ENCODE measurements around the gene ATP13A1. TPM values are rescaled to one million over a fixed set of nuclear protein-coding genes. Genes with fewer than 3 reads are reported as not detected.

The ATP13A1 gene
- total and polyA plus RNA-seq, 2 of the 8 experiments (the other 6 are each of a cell fraction or from before 2014, with no cell fraction given): 33.0 to 64.2 TPM

GRCh38 chr19:19643158-19644053 is 20.1 kb downstream of the ATP13A1 start, which contains the start of gene GMIP:
Gene GMIP (minus strand): TSS chr19:19643657. CDS start chr19:19643529, 128 bp downstream.
- H3K4me2 ChIP-seq (ENCODE audit: insufficient read depth in 1 of 2, low read depth in 2 of 2, low read length in 2 of 2): peak within 1 kb of the TSS; percentile 72 to 85
- peaks cover 4% of the 10 kb centered on the region; the same call in 1 of the 2 replicates for H3K23me2 ChIP-seq (ENCODE audit: low read depth, low read length)
- H4K5ac ChIP-seq (ENCODE audit: insufficient read length, low read depth, low read length): no peak within 1 kb of the TSS
- H3K14ac ChIP-seq (ENCODE audit: insufficient read length): no peak within 1 kb of the TSS
- no peaks in the 10 kb centered on the region for H3K79me2 ChIP-seq (ENCODE audit: control insufficient read depth in 1 of 2, insufficient read depth in 2 of 2, low read length in 2 of 2)
- ChIA-PET CTCF (ENCODE audit: partially characterized antibody) (interaction anchor here (0.6 to 3.1 kb wide), 24 partner anchors 10 to 247 kb away, joined by 3 to 44 read pairs (median 4); no protein-coding TSS in a partner anchor), POLR2A (ENCODE audit: partially characterized antibody) (interaction anchor here (0.7 to 2.5 kb wide), 17 partner anchors 9 to 113 kb away, joined by 3 to 13 read pairs (median 4); partner anchors contain the start of gene LPAR2)
- DNase-seq (ENCODE audit: low read depth in 1 of 2, low spot score in 2 of 2) (peak in 1 of 2 experiments; percentile 99), FAIRE-seq (no peak)
- H2AK5ac ChIP-seq (ENCODE audit: low read depth, low read length): peak within 1 kb of the TSS; percentile 70; the same call in 1 of the 2 replicates
- H3K4ac ChIP-seq (replicated peaks; ENCODE audit: insufficient read length, low read depth, low read length): peak within 1 kb of the TSS; percentile 25
- peak within 1 kb of the TSS; percentile 78 for H3K18ac ChIP-seq (ENCODE audit: extremely low read depth, low read length)
- no peak within 1 kb of the TSS for H2BK120ac ChIP-seq (replicated peaks; ENCODE audit: low read depth, low read length)
- peaks cover 10 to 31% (median 23%) of the 10 kb centered on the region in 4 experiments for H3K36me3 ChIP-seq (ENCODE audit: control insufficient read depth in 2 of 4, insufficient read depth in 4 of 4, low read length in 3 of 4)
- peak within 1 kb of the TSS; percentile 24 for H3K56ac ChIP-seq (replicated peaks; ENCODE audit: insufficient read length, low read depth, low read length)
- H3K9ac ChIP-seq (replicated peaks in 1 of 4; ENCODE audit: extremely low read depth in 1 of 4, low read depth in 3 of 4, low read length in 3 of 4): peak within 1 kb of the TSS in 3 of 4 experiments; percentile 56 to 64 (median 59); a peak in 6 of 7 replicates
- H3K4me1 ChIP-seq (replicated peaks in 1 of 4; ENCODE audit: control insufficient read depth in 3 of 4, insufficient read depth in 4 of 4, low read length in 3 of 4): peaks cover 0 to 3% (median 2%) of the 10 kb centered on the region in 4 experiments; a peak in 2 of 7 replicates
- no peaks in the 10 kb centered on the region for H3K27me3 ChIP-seq (replicated peaks in 1 of 4; ENCODE audit: control insufficient read depth in 3 of 4, extremely low read depth in 1 of 4, insufficient read depth in 3 of 4, low read length in 3 of 4)
- H3K27ac ChIP-seq (ENCODE audit: low read depth, low read length): peak within 1 kb of the TSS; percentile 78
- peak within 1 kb of the TSS; percentile 77 to 85 (median 80) for H3K4me3 ChIP-seq (ENCODE audit: extremely low read depth in 1 of 4, insufficient read depth in 2 of 4, low read depth in 3 of 4, low read length in 4 of 4)
- H2BK12ac ChIP-seq (ENCODE audit: low read depth, low read length): 0 out of 2 replicates have a peak within 1 kb of the TSS, but pooled peaks have one; percentile 17
- no peak within 1 kb of the TSS for H3K23ac ChIP-seq (ENCODE audit: insufficient read length)
- H2BK5ac ChIP-seq (ENCODE audit: low read depth, low read length): peak within 1 kb of the TSS; percentile 71
- H4K91ac ChIP-seq (replicated peaks; ENCODE audit: insufficient read length, low read length): peak within 1 kb of the TSS; percentile 31
- no peak within 1 kb of the TSS for H2BK20ac ChIP-seq (ENCODE audit: low read length)
- no peaks in the 10 kb centered on the region for H3K9me3 ChIP-seq (ENCODE audit: insufficient read depth in 2 of 2, low read depth in 1 of 2, low read length in 1 of 2)
- peaks cover 3 to 5% of the 10 kb centered on the region in 2 experiments for H4K20me1 ChIP-seq (replicated peaks in 1 of 2; ENCODE audit: control insufficient read depth in 1 of 2, insufficient read depth in 2 of 2, low read length in 2 of 2)
- H2AFZ ChIP-seq (ENCODE audit: low read length): peak within 1 kb of the TSS; percentile 69; the same call in 1 of the 2 replicates
- no peaks in the 10 kb centered on the region for H3K79me1 ChIP-seq (ENCODE audit: low read depth, low read length)
- peak within 1 kb of the TSS; percentile 81; the same call in 1 of the 2 replicates for H2BK15ac ChIP-seq (ENCODE audit: low read length)
- WGBS, 2 experiments (ENCODE audit: extremely low coverage in 1 of 2, insufficient coverage in 1 of 2, insufficient read length in 1 of 2, insufficient replicate concordance in 2 of 2, low coverage in 1 of 2, low lambda C conversion rate in 2 of 2, missing lambda C conversion rate in 1 of 2): 2% methylated on average over 14 of the region's 50 CpGs; no CpG with 5 or more reads in 1 of the 2 experiments
- H4K8ac ChIP-seq (ENCODE audit: extremely low read depth, insufficient read depth, low read length): peak within 1 kb of the TSS; percentile 97
- TF ChIP-seq SP2 (IDR thresholded peaks at IDR 0.05; ENCODE audit: low read length) (no peak), KDM5A (IDR thresholded peaks at IDR 0.05; ENCODE audit: low read length) (no peak), ZNF274 (IDR thresholded peaks at IDR 0.05; ENCODE audit: borderline replicate concordance, extremely low read depth, low read length) (no peak), MAFK (IDR thresholded peaks at IDR 0.05; ENCODE audit: low read depth, low read length) (no peak), BRCA1 (IDR thresholded peaks at IDR 0.05; ENCODE audit: low read depth, low read length) (no peak), GABPA (IDR thresholded peaks at IDR 0.05; ENCODE audit: borderline replicate concordance, insufficient read depth, low read length) (no peak), RNF2 (IDR thresholded peaks at IDR 0.05; ENCODE audit: borderline replicate concordance, low read depth, low read length, missing control alignments, poor library complexity, severe bottlenecking) (no peak), POLR2AphosphoS5 (IDR thresholded peaks at IDR 0.05; ENCODE audit: low read depth, low read length) (peak; percentile 65), NRF1 (IDR thresholded peaks at IDR 0.05; ENCODE audit: low read depth, low read length) (no peak)
